GM23248 (cell line): ENCODE measurements around the gene VAV2.

Source experiments
- EZH2 ChIP-seq: fragments of 200-600 bp; sonication (generic); IDR thresholded peaks from 2 replicates; pipeline ENCODE4 v1.6.1; 2018; ENCODE audit warnings: antibody characterized with exemption, mild to moderate bottlenecking; ENCODE audit not compliant: insufficient read depth, poor library complexity, severe bottlenecking
- EZH2phosphoT487 ChIP-seq: fragments of 200-600 bp; sonication (generic); IDR thresholded peaks from 2 replicates; pipeline ENCODE4 v1.6.1; 2018; ENCODE audit warnings: antibody characterized with exemption, moderate library complexity, mild to moderate bottlenecking, low read depth; ENCODE audit not compliant: insufficient read depth

GRCh38 chr9:133953621-133953975 is 38.5 kb downstream of the VAV2 start:
- no peak for TF ChIP-seq EZH2
- no peak for TF ChIP-seq EZH2phosphoT487
